Measurements from ENCODE around the gene ABCA7.

ABCA7 gene

DNA sequence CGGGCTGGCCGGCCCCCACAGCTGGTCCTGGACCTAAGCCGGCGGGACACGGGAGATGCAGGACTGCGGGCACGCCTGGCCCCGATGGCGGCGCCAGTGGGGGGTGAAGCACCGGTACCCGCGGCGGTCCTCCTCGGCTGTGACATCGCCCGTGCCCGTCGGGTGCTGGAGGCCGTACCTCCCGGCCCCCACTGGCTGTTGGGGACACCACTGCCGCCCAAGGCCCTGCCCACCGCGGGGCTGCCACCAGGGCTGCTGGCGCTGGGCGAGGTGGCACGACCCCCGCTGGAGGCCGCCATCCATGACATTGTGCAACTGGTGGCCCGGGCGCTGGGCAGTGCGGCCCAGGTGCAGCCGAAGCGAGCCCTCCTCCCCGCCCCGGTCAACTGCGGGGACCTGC, 36.6 kb upstream of the ABCA7 start:
- no peak for DNase-seq

DNA sequence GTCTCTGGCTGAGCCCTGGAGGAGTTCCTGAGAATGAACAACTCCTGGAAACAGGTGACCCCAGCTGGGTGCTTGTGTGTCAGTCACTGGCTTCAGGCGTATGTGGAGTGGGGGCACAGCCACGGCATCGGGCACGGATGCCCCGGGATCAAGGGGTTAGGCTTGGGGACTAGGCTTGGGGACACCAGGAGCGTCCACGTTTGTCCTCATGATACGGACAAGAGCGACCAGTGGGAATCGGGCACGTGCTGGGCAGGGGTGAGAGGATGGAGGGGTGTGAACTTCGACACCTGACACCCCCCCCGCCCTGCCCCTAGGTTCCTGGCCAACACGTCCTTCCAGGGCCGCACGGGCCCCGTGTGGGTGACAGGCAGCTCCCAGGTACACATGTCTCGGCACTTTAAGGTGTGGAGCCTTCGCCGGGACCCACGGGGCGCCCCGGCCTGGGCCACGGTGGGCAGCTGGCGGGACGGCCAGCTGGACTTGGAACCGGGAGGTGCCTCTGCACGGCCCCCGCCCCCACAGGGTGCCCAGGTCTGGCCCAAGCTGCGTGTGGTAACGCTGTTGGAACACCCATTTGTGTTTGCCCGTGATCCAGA, 35.6 kb upstream of the ABCA7 start:
- DNase-seq = no peak

DNA sequence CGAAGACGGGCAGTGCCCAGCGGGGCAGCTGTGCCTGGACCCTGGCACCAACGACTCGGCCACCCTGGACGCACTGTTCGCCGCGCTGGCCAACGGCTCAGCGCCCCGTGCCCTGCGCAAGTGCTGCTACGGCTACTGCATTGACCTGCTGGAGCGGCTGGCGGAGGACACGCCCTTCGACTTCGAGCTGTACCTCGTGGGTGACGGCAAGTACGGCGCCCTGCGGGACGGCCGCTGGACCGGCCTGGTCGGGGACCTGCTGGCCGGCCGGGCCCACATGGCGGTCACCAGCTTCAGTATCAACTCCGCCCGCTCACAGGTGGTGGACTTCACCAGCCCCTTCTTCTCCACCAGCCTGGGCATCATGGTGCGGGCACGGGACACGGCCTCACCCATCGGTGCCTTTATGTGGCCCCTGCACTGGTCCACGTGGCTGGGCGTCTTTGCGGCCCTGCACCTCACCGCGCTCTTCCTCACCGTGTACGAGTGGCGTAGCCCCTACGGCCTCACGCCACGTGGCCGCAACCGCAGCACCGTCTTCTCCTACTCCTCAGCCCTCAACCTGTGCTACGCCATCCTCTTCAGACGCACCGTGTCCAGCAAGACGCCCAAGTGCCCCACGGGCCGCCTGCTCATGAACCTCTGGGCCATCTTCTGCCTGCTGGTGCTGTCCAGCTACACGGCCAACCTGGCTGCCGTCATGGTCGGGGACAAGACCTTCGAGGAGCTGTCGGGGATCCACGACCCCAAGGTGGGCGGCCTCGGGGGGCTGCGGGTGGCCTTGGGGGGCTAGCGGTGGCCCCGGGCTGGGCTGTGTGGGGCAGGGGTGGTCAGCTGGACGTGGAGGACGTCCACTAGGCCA, 34.9 kb upstream of the ABCA7 start:
- DNase-seq = no peak

- DNase-seq = no peak
Measured at GRCh38 chr19:1006711-1007398, 33.1 kb upstream of the ABCA7 start.

DNA sequence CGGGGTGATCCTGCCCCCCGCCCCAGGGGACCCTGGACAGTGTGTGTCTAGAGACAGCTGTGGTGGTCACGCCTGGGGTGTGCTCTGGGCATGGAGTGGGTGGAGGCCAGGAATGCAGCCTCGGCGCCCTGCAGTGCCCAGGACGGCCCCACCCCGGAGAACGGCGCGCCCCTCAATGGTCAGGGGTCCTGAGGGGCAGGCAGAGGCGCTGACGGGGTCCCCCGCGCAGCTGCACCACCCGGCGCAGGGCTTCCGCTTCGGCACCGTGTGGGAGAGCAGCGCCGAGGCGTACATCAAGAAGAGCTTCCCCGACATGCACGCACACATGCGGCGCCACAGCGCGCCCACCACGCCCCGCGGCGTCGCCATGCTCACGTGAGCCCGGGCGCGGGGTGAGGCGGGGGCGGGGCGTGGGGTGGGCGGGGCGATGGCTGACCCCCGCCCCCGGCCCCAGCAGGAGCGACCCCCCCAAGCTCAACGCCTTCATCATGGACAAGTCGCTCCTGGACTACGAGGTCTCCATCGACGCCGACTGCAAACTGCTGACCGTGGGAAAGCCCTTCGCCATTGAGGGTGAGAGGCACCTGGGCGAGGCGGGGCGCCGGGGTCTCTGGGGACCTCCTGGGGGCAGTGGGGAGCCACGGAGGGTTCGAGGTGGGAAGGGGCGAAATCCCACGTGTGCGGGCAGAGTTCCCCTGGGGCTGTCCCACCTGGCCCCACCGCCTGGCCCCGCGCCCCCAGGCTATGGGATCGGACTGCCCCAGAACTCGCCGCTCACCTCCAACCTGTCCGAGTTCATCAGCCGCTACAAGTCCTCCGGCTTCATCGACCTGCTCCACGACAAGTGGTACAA, 32.3 kb upstream of the ABCA7 start:
- DNase-seq = no peak

GRCh38 chr19:1008268-1009040, 31.5 kb upstream of the ABCA7 start:
- no peak for DNase-seq

DNA sequence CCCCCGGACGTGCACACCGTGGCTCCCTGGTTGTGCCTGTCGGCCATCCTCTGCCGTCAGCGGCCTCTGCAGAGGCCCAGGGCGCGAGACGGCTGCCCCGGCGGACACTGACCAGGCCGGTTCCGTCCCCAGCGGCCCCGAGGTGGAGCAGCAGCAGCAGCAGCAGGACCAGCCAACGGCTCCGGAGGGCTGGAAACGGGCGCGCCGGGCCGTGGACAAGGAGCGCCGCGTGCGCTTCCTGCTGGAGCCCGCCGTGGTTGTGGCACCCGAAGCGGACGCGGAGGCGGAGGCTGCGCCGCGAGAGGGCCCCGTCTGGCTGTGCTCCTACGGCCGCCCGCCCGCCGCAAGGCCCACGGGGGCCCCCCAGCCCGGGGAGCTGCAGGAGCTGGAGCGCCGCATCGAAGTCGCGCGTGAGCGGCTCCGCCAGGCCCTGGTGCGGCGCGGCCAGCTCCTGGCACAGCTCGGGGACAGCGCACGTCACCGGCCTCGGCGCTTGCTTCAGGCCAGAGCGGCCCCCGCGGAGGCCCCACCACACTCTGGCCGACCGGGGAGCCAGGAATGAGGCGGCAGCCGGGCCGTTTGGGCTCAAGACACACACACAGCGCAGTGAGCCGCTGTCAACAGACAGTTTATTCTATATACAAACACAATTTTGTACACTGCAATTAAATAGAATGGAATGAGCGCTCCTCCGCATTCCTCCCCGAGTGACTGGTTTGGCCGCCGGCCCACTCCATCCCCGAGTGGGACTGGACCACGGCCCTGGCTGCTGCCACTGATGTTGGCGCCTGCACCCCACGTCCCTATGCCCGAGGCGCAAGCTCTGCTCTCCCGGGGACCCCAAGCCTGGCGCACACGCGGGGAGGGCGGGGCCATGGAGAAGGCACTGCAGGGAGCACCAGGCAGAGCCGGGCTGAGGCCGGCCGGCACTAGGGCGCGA, 30.6 kb upstream of the ABCA7 start:
- no peak for DNase-seq

GRCh38 chr19:1009981-1010538, 29.8 kb upstream of the ABCA7 start:
- DNase-seq = no peak

- DNase-seq = no peak
Measured at GRCh38 chr19:1010586-1011510, 29.1 kb upstream of the ABCA7 start.

DNA sequence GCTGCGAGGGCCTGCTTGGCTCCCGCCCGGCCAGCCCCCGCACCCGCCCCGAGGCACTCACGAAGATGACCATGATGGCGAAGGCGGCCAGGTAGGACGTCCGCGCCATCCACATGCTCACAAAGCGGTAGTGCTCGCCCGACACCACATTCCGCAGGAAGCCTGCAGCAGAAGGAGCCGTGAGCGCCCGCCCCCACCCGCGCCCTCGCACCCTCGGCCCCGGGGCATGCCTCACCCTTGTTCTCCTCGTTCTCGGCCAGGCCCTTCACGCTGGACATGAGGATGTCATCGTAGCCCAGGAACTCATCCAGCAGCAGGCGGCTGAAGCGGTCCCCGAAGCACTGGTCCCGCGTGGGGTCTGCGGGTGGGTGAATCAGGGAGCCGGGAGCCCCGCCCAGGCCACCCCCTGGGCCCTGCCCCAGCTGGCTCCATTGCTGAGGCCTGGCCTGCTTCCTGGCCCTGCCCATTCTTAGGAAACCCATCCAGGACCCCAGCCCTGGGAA, 28.0 kb upstream of the ABCA7 start:
- no peak for DNase-seq

GRCh38 chr19:1012334-1012733, 27.6 kb upstream of the ABCA7 start:
- DNase-seq = no peak

GRCh38 chr19:1013218-1013617, 26.7 kb upstream of the ABCA7 start:
- no peak for DNase-seq

DNA sequence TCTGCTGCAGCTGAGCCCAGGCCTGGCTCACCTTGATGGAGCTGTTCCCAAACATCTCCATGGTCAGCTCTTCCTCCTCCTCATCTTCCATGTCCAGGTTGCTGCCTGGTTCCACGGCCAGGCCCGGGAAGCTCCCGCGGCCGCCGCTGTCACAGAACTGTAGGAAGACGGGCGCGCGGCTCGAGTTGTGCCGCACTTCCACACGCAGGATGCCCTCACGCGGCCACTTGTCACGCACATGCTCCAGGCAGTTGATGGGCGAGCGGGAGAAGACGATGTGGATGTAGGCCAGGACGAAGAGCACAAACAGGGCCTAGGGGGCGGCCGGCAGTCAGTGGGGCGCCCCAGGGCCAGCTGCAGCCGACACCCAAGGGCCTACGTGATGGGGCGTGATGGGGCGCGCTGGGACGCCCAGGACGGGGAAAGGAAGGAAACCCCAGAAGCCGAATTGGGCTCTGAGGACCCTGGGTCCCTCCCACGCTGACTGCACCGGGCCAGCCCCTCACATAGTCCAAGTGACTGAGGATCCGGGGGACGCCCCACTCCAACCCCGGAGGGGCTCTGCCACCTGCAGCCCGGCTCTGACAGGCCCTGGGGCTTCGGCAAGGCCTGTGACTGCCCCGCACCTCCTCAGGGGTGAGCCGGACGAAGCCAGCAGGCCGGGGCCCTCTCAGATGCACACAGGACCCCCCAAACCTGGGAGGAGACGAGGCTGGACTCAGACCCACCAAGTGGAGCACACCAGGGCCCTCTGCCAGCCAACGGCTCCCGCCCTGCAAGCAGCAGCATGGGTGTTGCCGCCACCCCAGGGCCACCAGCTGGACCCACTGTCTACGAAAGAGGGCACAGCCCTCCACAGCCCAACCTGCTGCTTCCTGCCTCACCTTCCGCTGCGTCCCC, 25.5 kb upstream of the ABCA7 start:
- no peak for DNase-seq

GRCh38 chr19:1015061-1015781, 24.7 kb upstream of the ABCA7 start:
- DNase-seq = no peak

DNA sequence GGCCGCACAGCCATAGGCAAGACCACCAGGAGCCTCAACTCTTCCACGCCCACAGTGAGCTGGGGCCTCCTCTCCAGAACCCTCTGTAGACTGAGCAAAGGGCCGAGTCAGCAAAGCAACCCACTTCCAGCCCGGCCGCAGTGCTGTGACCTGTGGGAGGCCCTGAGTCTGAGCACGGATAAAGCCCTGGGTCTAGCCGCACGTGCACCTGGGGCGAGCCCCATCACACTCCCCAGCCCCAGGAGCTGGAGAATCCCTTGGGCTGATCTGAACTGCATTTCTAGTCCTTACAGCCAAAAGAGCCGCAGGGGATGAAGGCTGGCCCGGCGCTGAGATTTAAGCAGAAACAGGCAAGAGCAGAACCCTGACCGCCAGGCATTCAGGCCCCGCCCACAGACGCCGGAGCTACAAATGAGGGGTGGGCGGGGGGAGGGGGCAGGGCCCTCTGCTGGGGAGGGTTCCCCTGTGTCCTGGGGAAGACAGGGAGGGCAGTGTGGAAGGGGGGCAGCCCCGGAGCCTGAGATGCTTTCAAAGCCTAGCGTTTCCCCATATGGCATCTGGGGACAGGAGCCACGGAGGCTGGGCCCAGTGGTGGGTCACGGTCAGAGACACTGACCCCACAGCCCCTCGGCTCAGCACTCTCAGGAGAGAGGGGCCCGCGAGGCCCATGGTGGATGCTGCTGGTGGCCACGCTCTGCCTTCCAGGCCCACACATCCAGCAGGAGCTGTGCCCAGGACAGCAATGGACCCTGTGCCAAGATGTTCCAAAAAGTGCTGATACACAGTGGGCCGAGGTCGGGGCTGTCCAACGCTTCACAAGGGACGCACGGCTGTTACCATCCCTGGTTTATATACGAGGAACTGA, 23.9 kb upstream of the ABCA7 start:
- no peak for DNase-seq

GRCh38 chr19:1016647-1017114, 23.2 kb upstream of the ABCA7 start:
- DNase-seq = no peak
